HL-60 (cell line): ENCODE data around the gene NFAT5.

Experiments used
- DNase-seq, 2 experiments: peaks; one replicate each; pipeline ENCODE4 v3.0.0-alpha.2; 2010 to 2020; ENCODE audit warnings: low read depth in 1 of 2, low spot score in 1 of 2
- H3K27ac ChIP-seq: fragments of 250-450 bp; sonication (Bioruptor Pico); replicated peaks from 2 replicates; pipeline ENCODE4 v1.5.1; 2020; ENCODE audit warnings: mild to moderate bottlenecking, moderate library complexity
- H3K27me3 ChIP-seq: fragments of 250-450 bp; sonication (Bioruptor Pico); 2 replicates; pipeline ENCODE4 v1.5.1; 2021; ENCODE audit warnings: mild to moderate bottlenecking, moderate library complexity; ENCODE audit not compliant: insufficient read depth, poor library complexity, severe bottlenecking
- H3K4me3 ChIP-seq: replicated peaks from 2 replicates; pipeline ENCODE4 v1.5.1; 2011; ENCODE audit warnings: mild to moderate bottlenecking, control low read depth, low read length; ENCODE audit not compliant: insufficient read depth
- GABPA ChIP-seq: IDR thresholded peaks from 2 replicates; pipeline ENCODE4 v1.6.1; 2012; ENCODE audit warnings: low read depth
- POLR2AphosphoS5 ChIP-seq: IDR thresholded peaks from 2 replicates; pipeline ENCODE4 v1.6.1; 2012; ENCODE audit warnings: low read depth
- SPI1 ChIP-seq: IDR thresholded peaks from 2 replicates; pipeline ENCODE4 v1.6.1; 2012; ENCODE audit warnings: low read depth, mild to moderate bottlenecking, borderline replicate concordance
- TF ChIP-seq, protein P1 (sequence below): IDR thresholded peaks from 2 replicates; pipeline ENCODE4 v1.6.1; 2012; ENCODE audit warnings: low read depth; ENCODE audit not compliant: insufficient replicate concordance
- TF ChIP-seq, protein P2 (sequence below): IDR thresholded peaks from one replicate; pipeline ENCODE4 v1.5.1; 2011; ENCODE audit warnings: low read length, control low read depth, inconsistent platforms; ENCODE audit not compliant: insufficient read depth

Gene NFAT5

DNA sequence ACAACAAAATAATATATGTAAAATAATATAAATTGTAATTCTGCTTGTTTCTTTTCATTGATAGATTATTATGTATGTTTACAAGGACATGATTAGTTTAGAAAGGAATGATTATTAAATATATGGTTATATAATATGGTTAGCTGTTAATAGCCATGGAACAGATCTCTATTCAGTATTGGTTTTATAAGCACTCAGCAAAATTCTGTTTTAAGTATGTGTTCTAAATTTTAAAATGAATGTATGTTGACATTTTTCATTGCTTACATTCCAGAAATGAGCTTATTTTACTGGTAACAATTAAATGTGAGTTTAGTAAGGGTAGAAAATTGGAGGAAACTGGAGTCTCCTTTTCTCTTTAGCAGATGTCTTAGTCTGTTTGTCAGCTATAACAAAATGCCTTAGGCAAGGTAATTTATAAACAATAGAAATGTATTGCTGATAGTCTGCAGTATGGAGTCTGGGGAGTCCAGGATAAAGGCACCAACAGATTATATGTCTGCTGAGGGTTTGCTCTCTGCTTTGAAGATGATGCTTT, 45.4 kb downstream of the NFAT5 start:
- DNase-seq = no peak
- Histone ChIP-seq H3K27ac (no peak overlapping the region), H3K27me3 (no peaks in the 10 kb centered on the region), H3K4me3 (no peak overlapping the region)
- no peak for TF ChIP-seq SPI1
- no peak for TF ChIP-seq GABPA
- TF ChIP-seq, protein P1, sequence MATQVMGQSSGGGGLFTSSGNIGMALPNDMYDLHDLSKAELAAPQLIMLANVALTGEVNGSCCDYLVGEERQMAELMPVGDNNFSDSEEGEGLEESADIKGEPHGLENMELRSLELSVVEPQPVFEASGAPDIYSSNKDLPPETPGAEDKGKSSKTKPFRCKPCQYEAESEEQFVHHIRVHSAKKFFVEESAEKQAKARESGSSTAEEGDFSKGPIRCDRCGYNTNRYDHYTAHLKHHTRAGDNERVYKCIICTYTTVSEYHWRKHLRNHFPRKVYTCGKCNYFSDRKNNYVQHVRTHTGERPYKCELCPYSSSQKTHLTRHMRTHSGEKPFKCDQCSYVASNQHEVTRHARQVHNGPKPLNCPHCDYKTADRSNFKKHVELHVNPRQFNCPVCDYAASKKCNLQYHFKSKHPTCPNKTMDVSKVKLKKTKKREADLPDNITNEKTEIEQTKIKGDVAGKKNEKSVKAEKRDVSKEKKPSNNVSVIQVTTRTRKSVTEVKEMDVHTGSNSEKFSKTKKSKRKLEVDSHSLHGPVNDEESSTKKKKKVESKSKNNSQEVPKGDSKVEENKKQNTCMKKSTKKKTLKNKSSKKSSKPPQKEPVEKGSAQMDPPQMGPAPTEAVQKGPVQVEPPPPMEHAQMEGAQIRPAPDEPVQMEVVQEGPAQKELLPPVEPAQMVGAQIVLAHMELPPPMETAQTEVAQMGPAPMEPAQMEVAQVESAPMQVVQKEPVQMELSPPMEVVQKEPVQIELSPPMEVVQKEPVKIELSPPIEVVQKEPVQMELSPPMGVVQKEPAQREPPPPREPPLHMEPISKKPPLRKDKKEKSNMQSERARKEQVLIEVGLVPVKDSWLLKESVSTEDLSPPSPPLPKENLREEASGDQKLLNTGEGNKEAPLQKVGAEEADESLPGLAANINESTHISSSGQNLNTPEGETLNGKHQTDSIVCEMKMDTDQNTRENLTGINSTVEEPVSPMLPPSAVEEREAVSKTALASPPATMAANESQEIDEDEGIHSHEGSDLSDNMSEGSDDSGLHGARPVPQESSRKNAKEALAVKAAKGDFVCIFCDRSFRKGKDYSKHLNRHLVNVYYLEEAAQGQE = no peak
- TF ChIP-seq POLR2AphosphoS5 = no peak

DNA sequence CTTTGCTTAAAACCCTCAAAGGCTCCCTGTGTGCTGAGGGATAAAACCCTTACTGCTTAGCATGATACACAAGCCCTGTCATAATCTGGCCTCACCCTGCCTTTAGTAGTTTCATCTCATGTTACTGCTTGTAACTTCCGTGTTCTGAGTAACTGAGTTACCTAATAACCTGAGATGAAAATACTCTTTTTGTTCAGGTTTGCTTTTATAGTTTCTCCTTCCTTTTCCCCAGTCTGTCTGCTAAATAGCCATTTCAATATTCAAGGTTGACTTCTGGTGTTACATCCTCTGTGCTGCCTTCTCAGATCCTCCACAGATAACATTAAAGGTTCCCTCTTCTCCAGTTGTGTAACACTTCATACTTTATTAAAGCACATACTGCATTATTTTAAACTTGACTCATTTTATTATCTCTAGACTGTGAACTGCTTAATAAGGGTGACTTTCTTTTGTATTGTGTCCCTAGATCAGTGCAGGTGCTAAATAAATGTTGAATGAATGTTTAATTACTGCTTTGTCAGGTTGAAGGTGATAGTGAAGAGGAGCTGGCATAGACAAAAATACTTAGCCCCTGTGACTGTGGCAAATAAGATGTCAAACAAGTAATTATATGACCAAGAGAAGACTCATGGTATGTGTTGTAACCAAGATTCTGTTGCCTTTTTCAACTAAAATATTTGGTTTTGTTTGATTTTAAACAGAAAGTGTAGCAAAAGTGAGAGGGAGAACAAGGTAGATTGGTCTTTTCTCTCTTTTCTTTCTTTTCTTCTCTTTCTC, 47.8 kb downstream of the NFAT5 start:
- no peak overlapping the region for H3K4me3 ChIP-seq
- TF ChIP-seq, protein P1 = no peak
- no peak for TF ChIP-seq POLR2AphosphoS5
- TF ChIP-seq, protein P2, sequence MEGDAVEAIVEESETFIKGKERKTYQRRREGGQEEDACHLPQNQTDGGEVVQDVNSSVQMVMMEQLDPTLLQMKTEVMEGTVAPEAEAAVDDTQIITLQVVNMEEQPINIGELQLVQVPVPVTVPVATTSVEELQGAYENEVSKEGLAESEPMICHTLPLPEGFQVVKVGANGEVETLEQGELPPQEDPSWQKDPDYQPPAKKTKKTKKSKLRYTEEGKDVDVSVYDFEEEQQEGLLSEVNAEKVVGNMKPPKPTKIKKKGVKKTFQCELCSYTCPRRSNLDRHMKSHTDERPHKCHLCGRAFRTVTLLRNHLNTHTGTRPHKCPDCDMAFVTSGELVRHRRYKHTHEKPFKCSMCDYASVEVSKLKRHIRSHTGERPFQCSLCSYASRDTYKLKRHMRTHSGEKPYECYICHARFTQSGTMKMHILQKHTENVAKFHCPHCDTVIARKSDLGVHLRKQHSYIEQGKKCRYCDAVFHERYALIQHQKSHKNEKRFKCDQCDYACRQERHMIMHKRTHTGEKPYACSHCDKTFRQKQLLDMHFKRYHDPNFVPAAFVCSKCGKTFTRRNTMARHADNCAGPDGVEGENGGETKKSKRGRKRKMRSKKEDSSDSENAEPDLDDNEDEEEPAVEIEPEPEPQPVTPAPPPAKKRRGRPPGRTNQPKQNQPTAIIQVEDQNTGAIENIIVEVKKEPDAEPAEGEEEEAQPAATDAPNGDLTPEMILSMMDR = no peak
- TF ChIP-seq GABPA = no peak
- no peak for TF ChIP-seq SPI1
- H3K27ac ChIP-seq = no peak overlapping the region
- peak; percentile 17 to 25 for DNase-seq
- no peaks in the 10 kb centered on the region for H3K27me3 ChIP-seq

DNA sequence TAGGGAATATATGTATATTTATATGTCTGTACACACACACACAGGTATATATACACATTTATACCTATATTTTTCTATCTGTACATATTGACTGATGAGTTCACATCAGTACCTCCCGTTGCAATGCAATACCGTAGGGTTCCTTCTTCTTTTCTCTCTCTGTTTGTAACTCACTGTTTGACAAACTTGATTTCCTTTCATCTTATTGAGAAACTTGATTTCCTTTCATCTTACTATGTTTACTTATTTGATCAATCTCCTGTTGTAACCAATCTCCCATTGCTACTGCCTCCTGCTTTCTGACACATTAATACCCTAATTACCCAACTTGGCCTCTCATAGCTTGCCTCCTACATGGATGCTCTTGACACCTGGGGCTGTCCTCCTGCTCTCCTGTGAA, 49.8 kb downstream of the NFAT5 start:
- TF ChIP-seq SPI1 (no peak), POLR2AphosphoS5 (no peak)
- TF ChIP-seq, protein P2 = no peak
- H3K27ac ChIP-seq = no peak overlapping the region
- no peak for DNase-seq
- no peak overlapping the region for H3K4me3 ChIP-seq
- H3K27me3 ChIP-seq = no peaks in the 10 kb centered on the region

DNA sequence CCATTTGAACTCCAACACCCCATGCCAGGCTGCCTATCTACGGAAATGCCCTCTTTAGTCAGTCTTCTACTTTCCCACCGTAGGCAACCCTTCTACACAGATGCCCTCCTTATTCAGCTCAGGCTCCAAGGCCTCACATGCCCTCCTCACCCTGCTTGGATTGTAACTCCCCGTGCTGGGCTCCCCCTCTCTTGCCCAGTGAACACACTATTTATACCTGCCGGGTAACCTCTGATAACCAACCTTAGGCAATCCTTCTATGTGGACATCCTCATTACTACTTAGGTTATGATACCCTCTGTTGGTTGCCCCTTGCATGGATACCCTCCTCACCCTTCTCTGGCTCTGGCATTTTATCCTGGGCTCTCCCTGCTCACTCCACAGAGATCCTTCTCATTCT, 50.3 kb downstream of the NFAT5 start:
- DNase-seq = no peak
- Histone ChIP-seq H3K4me3 (no peak overlapping the region), H3K27me3 (no peaks in the 10 kb centered on the region), H3K27ac (no peak overlapping the region)
- TF ChIP-seq, protein P1 = no peak
- TF ChIP-seq, protein P2 = no peak
